ENCODE results near the gene PPP1R3F.
"Not testable (repeated sequence)": the region's sequence is repeated elsewhere in the genome, so short reads cannot be mapped to it uniquely, and the experiment has no call there.

The PPP1R3F gene

GRCh38 chrX:49276671-49277534 lies 7.3 kb downstream of the PPP1R3F start:
- no peak for DNase-seq

- DNase-seq: no peak
These were observed 7.9 kb downstream of the PPP1R3F start for GRCh38 chrX:49277535-49277830.

GRCh38 chrX:49278081-49278480 lies 8.5 kb downstream of the PPP1R3F start:
- no peak for DNase-seq

GRCh38 chrX:49282647-49283011 lies 13.0 kb downstream of the PPP1R3F start:
- DNase-seq: no peak

GRCh38 chrX:49284212-49284611 lies 14.6 kb downstream of the PPP1R3F start:
- DNase-seq: no peak

- no peak for DNase-seq
These were observed 16.5 kb downstream of the PPP1R3F start for GRCh38 chrX:49286136-49286535.

GRCh38 chrX:49286581-49286980 lies 17.0 kb downstream of the PPP1R3F start:
- DNase-seq: no peak

- no peak for DNase-seq
These were observed 18.1 kb downstream of the PPP1R3F start for GRCh38 chrX:49287665-49288064.

GRCh38 chrX:49290215-49290614 lies 20.6 kb downstream of the PPP1R3F start:
- no peak for DNase-seq

GRCh38 chrX:49291615-49292337 lies 22.2 kb downstream of the PPP1R3F start:
- peak; percentile 2 to 23 for DNase-seq

GRCh38 chrX:49292400-49293362 lies 23.1 kb downstream of the PPP1R3F start:
- DNase-seq: no peak

- not testable (repeated sequence) for DNase-seq
These were observed 29.7 kb downstream of the PPP1R3F start for GRCh38 chrX:49299293-49299692.

GRCh38 chrX:49300703-49301102 lies 31.1 kb downstream of the PPP1R3F start:
- no peak for DNase-seq

GRCh38 chrX:49303346-49303745 lies 33.8 kb downstream of the PPP1R3F start, which contains the start of gene GAGE10:
Gene GAGE10, plus strand, starts transcription at chrX:49303646. Its CDS starts 1,214 bp downstream, at chrX:49304860.
- DNase-seq: no peak

- DNase-seq: not testable (repeated sequence)
These were observed 38.2 kb downstream of the PPP1R3F start for GRCh38 chrX:49307775-49308174.

- DNase-seq: peak in 1 of 2 donors; percentile 7
These were observed 39.1 kb downstream of the PPP1R3F start for GRCh38 chrX:49308604-49309269.

GRCh38 chrX:49309401-49309981 lies 39.9 kb downstream of the PPP1R3F start:
- peak in 1 of 2 donors; percentile 17 for DNase-seq

GRCh38 chrX:49310371-49310770 lies 40.8 kb downstream of the PPP1R3F start:
- no peak for DNase-seq

- no peak for DNase-seq
These were observed 42.6 kb downstream of the PPP1R3F start for GRCh38 chrX:49312176-49312575.

- no peak for DNase-seq
These were observed 46.5 kb downstream of the PPP1R3F start for GRCh38 chrX:49316085-49316484.

- DNase-seq: not testable (repeated sequence)
These were observed 52.1 kb downstream of the PPP1R3F start, which contains the start of gene GAGE12J for GRCh38 chrX:49321737-49322136. Gene GAGE12J, plus strand, starts transcription at chrX:49322037. Its CDS starts 1,157 bp downstream, at chrX:49323194.

- DNase-seq: not testable (repeated sequence)
These were observed 52.7 kb downstream of the PPP1R3F start for GRCh38 chrX:49322266-49322665.

Measured in bone marrow (tissue), 2 donors.